KMS-11 (cell line): ENCODE data around the gene AUTS2.

Source experiments
- H2AFZ ChIP-seq: fragments of 200-600 bp; sonication (generic); 2 replicates; pipeline ENCODE4 v1.6.1; 2016; ENCODE audit warnings: antibody characterized with exemption, mixed run types, low read depth
- H3K27ac ChIP-seq: fragments of 200-600 bp; sonication (generic); 2 replicates; pipeline ENCODE4 v1.6.1; 2016; ENCODE audit warnings: mild to moderate bottlenecking, mixed run types
- H3K27me3 ChIP-seq: fragments of 200-600 bp; sonication (generic); 2 replicates; pipeline ENCODE4 v1.6.1; 2017; ENCODE audit warnings: mild to moderate bottlenecking, low read depth, mixed run types, moderate library complexity; ENCODE audit not compliant: insufficient read depth
- H3K36me3 ChIP-seq: fragments of 200-600 bp; sonication (generic); 2 replicates; pipeline ENCODE4 v1.6.1; 2017; ENCODE audit warnings: mild to moderate bottlenecking, mixed run types; ENCODE audit not compliant: insufficient read depth
- H3K4me1 ChIP-seq: fragments of 200-600 bp; sonication (generic); 2 replicates; pipeline ENCODE4 v1.6.1; 2016; ENCODE audit warnings: mild to moderate bottlenecking, low read depth, mixed run types; ENCODE audit not compliant: poor library complexity, severe bottlenecking
- H3K4me2 ChIP-seq: fragments of 200-600 bp; sonication (generic); 2 replicates; pipeline ENCODE4 v1.7.0; 2016; ENCODE audit warnings: mild to moderate bottlenecking, mixed run types
- H3K4me3 ChIP-seq: fragments of 200-600 bp; sonication (generic); IDR thresholded peaks from 2 replicates; pipeline ENCODE4 v1.6.1; 2017; ENCODE audit warnings: low read depth, low read length, mixed read lengths; ENCODE audit not compliant: insufficient read depth
- H3K79me2 ChIP-seq: fragments of 200-600 bp; sonication (generic); 2 replicates; pipeline ENCODE4 v1.6.1; 2016; ENCODE audit warnings: low read depth, mixed run types; ENCODE audit not compliant: insufficient read depth
- H3K9ac ChIP-seq: fragments of 200-600 bp; sonication (generic); 2 replicates; pipeline ENCODE4 v1.6.1; 2016; ENCODE audit warnings: mild to moderate bottlenecking, mixed run types
- H4K20me1 ChIP-seq: fragments of 200-600 bp; sonication (generic); 2 replicates; pipeline ENCODE4 v1.6.1; 2016; ENCODE audit warnings: mild to moderate bottlenecking, mixed run types; ENCODE audit not compliant: insufficient read depth
- CTCF ChIP-seq: fragments of 200-600 bp; sonication (generic); conservative IDR thresholded peaks from 2 replicates; pipeline ENCODE4 v1.6.1; 2017; ENCODE audit warnings: low read depth, mild to moderate bottlenecking, antibody characterized with exemption, low read length, moderate library complexity, mixed read lengths

Gene AUTS2

GRCh38 chr7:70494225-70495032 lies 896.2 kb downstream of the AUTS2 start:
- Histone ChIP-seq H3K4me1 (peaks cover 4% of the 10 kb centered on the region), H3K4me2 (no peak overlapping the region), H3K27ac (no peak overlapping the region), H3K9ac (no peak overlapping the region), H3K36me3 (no peaks in the 10 kb centered on the region), H3K79me2 (no peaks in the 10 kb centered on the region), H4K20me1 (no peaks in the 10 kb centered on the region), H3K4me3 (no peak overlapping the region), H3K27me3 (no peaks in the 10 kb centered on the region), H2AFZ (no peak overlapping the region)
- TF ChIP-seq CTCF = no peak

- no peak overlapping the region for H3K27ac ChIP-seq
- H3K27me3 ChIP-seq = no peaks in the 10 kb centered on the region
- no peak for TF ChIP-seq CTCF
- no peaks in the 10 kb centered on the region for H3K79me2 ChIP-seq
- no peak overlapping the region for H2AFZ ChIP-seq
- H3K4me3 ChIP-seq = no peak overlapping the region
- no peaks in the 10 kb centered on the region for H3K36me3 ChIP-seq
- H4K20me1 ChIP-seq = no peaks in the 10 kb centered on the region
- peaks cover under 1% of the 10 kb centered on the region for H3K4me1 ChIP-seq
- no peak overlapping the region for H3K9ac ChIP-seq
- no peak overlapping the region for H3K4me2 ChIP-seq
These were observed 896.7 kb downstream of the AUTS2 start for GRCh38 chr7:70495033-70495376.

GRCh38 chr7:70497793-70498192 lies 899.5 kb downstream of the AUTS2 start:
- Histone ChIP-seq H3K36me3 (no peaks in the 10 kb centered on the region), H4K20me1 (no peaks in the 10 kb centered on the region), H3K27me3 (no peaks in the 10 kb centered on the region), H3K4me3 (no peak overlapping the region), H3K4me1 (no peaks in the 10 kb centered on the region), H3K27ac (no peak overlapping the region), H2AFZ (no peak overlapping the region), H3K9ac (no peak overlapping the region), H3K4me2 (no peak overlapping the region), H3K79me2 (no peaks in the 10 kb centered on the region)
- no peak for TF ChIP-seq CTCF

GRCh38 chr7:70498232-70498992 lies 900.1 kb downstream of the AUTS2 start:
- TF ChIP-seq CTCF = no peak
- H3K4me2 ChIP-seq = no peak overlapping the region
- H3K79me2 ChIP-seq = no peaks in the 10 kb centered on the region
- H3K36me3 ChIP-seq = no peaks in the 10 kb centered on the region
- no peak overlapping the region for H3K4me3 ChIP-seq
- no peak overlapping the region for H3K27ac ChIP-seq
- H3K4me1 ChIP-seq = no peaks in the 10 kb centered on the region
- no peaks in the 10 kb centered on the region for H4K20me1 ChIP-seq
- H3K9ac ChIP-seq = no peak overlapping the region
- H2AFZ ChIP-seq = no peak overlapping the region
- H3K27me3 ChIP-seq = no peaks in the 10 kb centered on the region
